SK-N-SH (cell line): ENCODE data around the gene ARHGAP15. TPM values are rescaled to one million over a fixed set of nuclear protein-coding genes. Genes with fewer than 3 reads are reported as not detected.

Source experiments
- CTCF ChIA-PET: fragments of 300-600, 350-600 bp; formaldehyde crosslinking; extraction: SDS; loops from one replicate; lab custom pipeline; 2021; lab: Yijun Ruan, JAX
- POLR2A ChIA-PET: fragments of 350-600 bp; sonication (Branson Sonifier 250); formaldehyde crosslinking; extraction: SDS; loops from one replicate; lab custom pipeline; 2020; ENCODE audit warnings: antibody characterized with exemption, inconsistent platforms; lab: Yijun Ruan, JAX
- DNase-seq: peaks from one replicate; pipeline ENCODE4 v3.0.0; 2012
- H2AFZ ChIP-seq: fragments of 200-600 bp; sonication (generic); 2 replicates; pipeline ENCODE4 v1.8.1; 2016; ENCODE audit warnings: antibody characterized with exemption, mild to moderate bottlenecking, low read depth
- H3F3A ChIP-seq: fragments of 200-600 bp; sonication (generic); replicated peaks from 2 replicates; pipeline ENCODE3; 2016; ENCODE audit warnings: antibody characterized with exemption, mild to moderate bottlenecking; ENCODE audit not compliant: insufficient read depth
- H3K27ac ChIP-seq, 2 experiments: fragments of 200-500 bp in 1 of 2; fragments of 200-600 bp in 1 of 2; sonication (Bioruptor generic) in 1 of 2; sonication (generic), shearing (Covaris generic) in 1 of 2; 2 replicates each; pipeline versions ENCODE4 v1.5.1 to v1.6.1; 2014 to 2016; ENCODE audit warnings: low read depth in 2 of 2, inconsistent platforms in 1 of 2, low read length in 1 of 2, mild to moderate bottlenecking in 1 of 2, mixed read lengths in 1 of 2
- H3K27me3 ChIP-seq: fragments of 200-600 bp; sonication (generic), shearing (Covaris generic); 2 replicates; pipeline ENCODE4 v1.6.1; 2016; ENCODE audit warnings: mixed run types; ENCODE audit not compliant: insufficient read depth
- H3K36me3 ChIP-seq, 2 experiments: fragments of 200-500 bp in 1 of 2; fragments of 200-600 bp in 1 of 2; sonication (Bioruptor generic) in 1 of 2; sonication (generic) in 1 of 2; replicated peaks in 1 of 2; 2 replicates each; pipeline versions ENCODE3 to v1.5.1; 2014 to 2016; ENCODE audit warnings: low read length in 1 of 2, mild to moderate bottlenecking in 1 of 2; ENCODE audit not compliant: insufficient read depth in 2 of 2, control insufficient read depth in 1 of 2
- H3K4me1 ChIP-seq, 2 experiments: fragments of 200-500 bp in 1 of 2; fragments of 200-600 bp in 1 of 2; sonication (Bioruptor generic) in 1 of 2; sonication (generic), shearing (Covaris generic) in 1 of 2; 2 replicates each; pipeline versions ENCODE4 v1.5.1 to v1.6.1; 2014 to 2016; ENCODE audit warnings: low read depth in 1 of 2, low read length in 1 of 2, mixed run types in 1 of 2; ENCODE audit not compliant: insufficient read depth in 2 of 2, control insufficient read depth in 1 of 2
- H3K4me2 ChIP-seq: fragments of 200-600 bp; sonication (generic), shearing (Covaris generic); 2 replicates; pipeline ENCODE4 v1.6.1; 2017; ENCODE audit warnings: mixed run types
- H3K4me3 ChIP-seq, 2 experiments: fragments of 200-500 bp in 1 of 2; fragments of 200-600 bp in 1 of 2; sonication (Bioruptor generic) in 1 of 2; sonication (generic), shearing (Covaris generic) in 1 of 2; 2 replicates each; pipeline versions ENCODE4 v1.5.1 to v1.8.1; 2014 to 2016; ENCODE audit warnings: low read depth in 2 of 2, inconsistent platforms in 1 of 2, low read length in 1 of 2, mild to moderate bottlenecking in 1 of 2, mixed read lengths in 1 of 2, moderate library complexity in 1 of 2
- H3K79me2 ChIP-seq: fragments of 200-600 bp; sonication (generic); 2 replicates; pipeline ENCODE4 v1.8.1; 2017; ENCODE audit warnings: mild to moderate bottlenecking; ENCODE audit not compliant: insufficient read depth
- H3K9ac ChIP-seq: fragments of 200-600 bp; sonication (generic); 2 replicates; pipeline ENCODE4 v1.6.1; 2017; ENCODE audit warnings: mixed run types
- H3K9me2 ChIP-seq: fragments of 200-600 bp; sonication (generic); 2 replicates; pipeline ENCODE4 v1.6.1; 2017; ENCODE audit warnings: mixed run types
- H3K9me3 ChIP-seq: fragments of 200-600 bp; sonication (generic); 2 replicates; pipeline ENCODE4 v1.6.1; 2017; ENCODE audit warnings: mixed run types, mild to moderate bottlenecking, moderate library complexity
- H4K20me1 ChIP-seq: fragments of 200-600 bp; sonication (generic); 2 replicates; pipeline ENCODE4 v1.6.1; 2017; ENCODE audit warnings: mild to moderate bottlenecking, mixed run types; ENCODE audit not compliant: insufficient read depth
- ELF1 ChIP-seq: IDR thresholded peaks from 2 replicates; pipeline ENCODE4 v1.4.0; 2012
- EZH2phosphoT487 ChIP-seq: fragments of 200-600 bp; sonication (generic); IDR thresholded peaks from 2 replicates; pipeline ENCODE4 v1.6.1; 2017; ENCODE audit warnings: low read depth, mixed run types, mild to moderate bottlenecking, antibody characterized with exemption, moderate library complexity, borderline replicate concordance
- FOXJ3 ChIP-seq: sonication (generic); formaldehyde crosslinking; IDR thresholded peaks from 2 replicates; pipeline ENCODE4 v1.5.1; 2020; ENCODE audit warnings: mild to moderate bottlenecking, missing genetic modification reagents
- FOXM1 ChIP-seq: IDR thresholded peaks from 2 replicates; pipeline ENCODE4 v1.4.0; 2012; ENCODE audit warnings: low read depth, mild to moderate bottlenecking
- GABPA ChIP-seq: IDR thresholded peaks from 2 replicates; pipeline ENCODE4 v1.4.0; 2012; ENCODE audit warnings: low read depth, mild to moderate bottlenecking
- GATA2 ChIP-seq: sonication (generic); formaldehyde crosslinking; IDR thresholded peaks from 2 replicates; pipeline ENCODE4 v1.5.0; 2020; ENCODE audit warnings: mild to moderate bottlenecking, missing genetic modification reagents
- JUND ChIP-seq: IDR thresholded peaks from 2 replicates; pipeline ENCODE4 v1.4.0; 2012
- MXI1 ChIP-seq: IDR thresholded peaks from 2 replicates; pipeline ENCODE4 v1.6.1; 2012; ENCODE audit warnings: mild to moderate bottlenecking, low read depth, low read length, improper control_type of control experiment
- NFIC ChIP-seq: IDR thresholded peaks from 2 replicates; pipeline ENCODE4 v1.4.0; 2012; ENCODE audit warnings: borderline replicate concordance
- NRF1 ChIP-seq: IDR thresholded peaks from 2 replicates; pipeline ENCODE4 v1.6.1; 2012; ENCODE audit warnings: low read depth, mild to moderate bottlenecking, low read length
- POLR2AphosphoS5 ChIP-seq: IDR thresholded peaks from 2 replicates; pipeline ENCODE4 v1.6.1; 2012; ENCODE audit warnings: low read depth, low read length
- RAD21 ChIP-seq: IDR thresholded peaks from 2 replicates; pipeline ENCODE4 v1.6.1; 2012; ENCODE audit warnings: mild to moderate bottlenecking, low read length
- RCOR1 ChIP-seq: fragments of 150-350 bp; IDR thresholded peaks from 2 replicates; pipeline ENCODE4 v1.6.1; 2017; ENCODE audit warnings: antibody characterized with exemption, low read length
- RFX5 ChIP-seq: IDR thresholded peaks from 2 replicates; pipeline ENCODE4 v1.6.1; 2012; ENCODE audit warnings: mild to moderate bottlenecking, improper control_type of control experiment, low read length
- RXRA ChIP-seq: IDR thresholded peaks from 2 replicates; pipeline ENCODE4 v1.4.0; 2012; ENCODE audit warnings: low read depth, mild to moderate bottlenecking, borderline replicate concordance
- SIN3A ChIP-seq: IDR thresholded peaks from 2 replicates; pipeline ENCODE4 v1.6.1; 2012; ENCODE audit warnings: low read depth, mild to moderate bottlenecking, low read length, moderate library complexity, borderline replicate concordance
- SMC3 ChIP-seq: IDR thresholded peaks from 2 replicates; pipeline ENCODE4 v1.6.1; 2012; ENCODE audit warnings: low read depth, low read length, improper control_type of control experiment
- TAF1 ChIP-seq: IDR thresholded peaks from 2 replicates; pipeline ENCODE4 v1.6.1; 2012; ENCODE audit warnings: low read depth, mild to moderate bottlenecking, low read length, moderate library complexity, borderline replicate concordance
- TCF12 ChIP-seq: IDR thresholded peaks from 2 replicates; pipeline ENCODE4 v1.4.0; 2012
- WGBS: methylation state at CpG from one replicate; pipeline ENCODE4 v1.1.6; 2017; ENCODE audit warnings: low lambda C conversion rate; 5-methylcytosine and 5-hydroxymethylcytosine counted together
- polyA plus RNA-seq, 3 experiments: library from polyadenylated mRNA; depleted of rRNA; stranded (reverse); fragments of >200 nt; gene quantifications; 2 replicates each; pipeline ENCODE4 v1.2.3, GENCODE V29; 2012
- TF ChIP-seq, protein P1 (sequence below): IDR thresholded peaks from 2 replicates; pipeline ENCODE4 v1.4.0; 2012; ENCODE audit warnings: low read depth
- TF ChIP-seq, protein P2 (sequence below): fragments of 150-350 bp; IDR thresholded peaks from 2 replicates; pipeline ENCODE4 v1.6.1; 2017; ENCODE audit warnings: antibody characterized with exemption, low read length, low read depth, borderline replicate concordance
- TF ChIP-seq, protein P3 (sequence below): IDR thresholded peaks from 2 replicates; pipeline ENCODE4 v1.4.0; 2012; ENCODE audit warnings: low read depth, borderline replicate concordance
- TF ChIP-seq, protein P4 (sequence below): fragments of 200-600 bp; sonication (generic); IDR thresholded peaks from 2 replicates; pipeline ENCODE4 v1.6.1; 2017; ENCODE audit warnings: antibody characterized with exemption, mild to moderate bottlenecking, moderate library complexity

ARHGAP15 gene
- polyA plus RNA-seq, 1 of the 3 experiments (the other 2 are of a cell fraction): not detected

DNA sequence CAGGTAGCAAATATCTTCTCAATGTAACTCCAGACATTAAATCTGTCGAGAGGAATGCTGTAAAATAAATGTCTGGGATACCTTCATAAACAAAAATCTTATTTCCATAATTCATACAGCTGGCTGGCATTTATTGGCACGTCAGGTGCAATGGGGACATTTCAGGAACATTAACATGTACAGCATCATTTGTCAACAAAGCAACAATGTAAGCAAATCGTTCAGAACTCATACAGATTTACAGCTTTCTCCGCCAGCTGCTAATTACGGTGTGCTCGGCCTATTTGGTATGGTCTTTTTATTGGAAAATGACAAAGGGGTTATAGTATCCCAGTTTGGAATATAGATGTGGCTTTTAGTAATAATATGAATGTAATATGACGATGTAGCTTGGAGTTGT, 464.9 kb downstream of the ARHGAP15 start:
- no peak overlapping the region for H2AFZ ChIP-seq
- H3K79me2 ChIP-seq: no peaks in the 10 kb centered on the region
- no peaks in the 10 kb centered on the region for H3K9me3 ChIP-seq
- no peaks in the 10 kb centered on the region for H3K36me3 ChIP-seq
- H4K20me1 ChIP-seq: no peaks in the 10 kb centered on the region
- no peak overlapping the region for H3K4me2 ChIP-seq
- WGBS: 62% methylated on average over 7 of the region's 7 CpGs
- no peaks in the 10 kb centered on the region for H3K27me3 ChIP-seq
- no peak overlapping the region for H3K4me3 ChIP-seq
- TF ChIP-seq NRF1 (no peak), TAF1 (no peak), TCF12 (no peak), NFIC (no peak), RFX5 (no peak), RXRA (no peak), GABPA (no peak), GATA2 (CRISPR knock-in tag) (no peak), SMC3 (no peak)
- TF ChIP-seq, protein P1, sequence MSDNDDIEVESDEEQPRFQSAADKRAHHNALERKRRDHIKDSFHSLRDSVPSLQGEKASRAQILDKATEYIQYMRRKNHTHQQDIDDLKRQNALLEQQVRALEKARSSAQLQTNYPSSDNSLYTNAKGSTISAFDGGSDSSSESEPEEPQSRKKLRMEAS: no peak
- TF ChIP-seq, protein P2, sequence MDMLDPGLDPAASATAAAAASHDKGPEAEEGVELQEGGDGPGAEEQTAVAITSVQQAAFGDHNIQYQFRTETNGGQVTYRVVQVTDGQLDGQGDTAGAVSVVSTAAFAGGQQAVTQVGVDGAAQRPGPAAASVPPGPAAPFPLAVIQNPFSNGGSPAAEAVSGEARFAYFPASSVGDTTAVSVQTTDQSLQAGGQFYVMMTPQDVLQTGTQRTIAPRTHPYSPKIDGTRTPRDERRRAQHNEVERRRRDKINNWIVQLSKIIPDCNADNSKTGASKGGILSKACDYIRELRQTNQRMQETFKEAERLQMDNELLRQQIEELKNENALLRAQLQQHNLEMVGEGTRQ: no peak
- H3K9me2 ChIP-seq: no peaks in the 10 kb centered on the region
- ChIA-PET CTCF (no interaction called here), POLR2A (no interaction called here)
- no peak for DNase-seq
- H3K4me1 ChIP-seq: no peaks in the 10 kb centered on the region
- no peak overlapping the region for H3K9ac ChIP-seq
- no peak overlapping the region for H3K27ac ChIP-seq
- no peaks in the 10 kb centered on the region for H3F3A ChIP-seq

DNA sequence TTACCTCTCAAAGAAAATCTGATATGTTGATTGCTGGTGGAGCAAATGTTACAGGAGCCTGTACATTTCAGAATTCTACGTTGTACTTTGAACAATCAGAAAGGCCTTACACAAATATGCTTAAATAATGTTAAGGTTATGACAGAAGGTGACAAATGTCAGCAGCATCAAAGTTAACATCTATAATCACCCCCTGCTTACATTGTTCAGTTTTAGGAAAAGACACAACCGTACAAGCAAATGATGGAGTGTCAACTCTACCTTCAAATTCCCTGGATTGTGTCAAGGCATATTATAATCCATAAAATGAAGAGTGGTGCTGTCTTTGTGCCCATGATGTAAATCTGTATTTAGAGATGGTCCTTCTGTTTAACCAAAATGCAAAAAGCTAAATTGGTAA, 465.5 kb downstream of the ARHGAP15 start:
- Histone ChIP-seq H3K4me2 (no peak overlapping the region), H3K27ac (no peak overlapping the region), H3K9me3 (no peaks in the 10 kb centered on the region), H3K4me1 (no peaks in the 10 kb centered on the region), H3K27me3 (no peaks in the 10 kb centered on the region), H3K9me2 (no peaks in the 10 kb centered on the region), H2AFZ (no peak overlapping the region), H3K4me3 (no peak overlapping the region), H4K20me1 (no peaks in the 10 kb centered on the region), H3K9ac (no peak overlapping the region), H3K36me3 (no peaks in the 10 kb centered on the region), H3F3A (no peaks in the 10 kb centered on the region), H3K79me2 (no peaks in the 10 kb centered on the region)
- WGBS: 16% methylated on average over 2 of the region's 2 CpGs
- ChIA-PET POLR2A (no interaction called here), CTCF (no interaction called here)
- no peak for DNase-seq
- TF ChIP-seq FOXJ3 (CRISPR knock-in tag) (no peak), POLR2AphosphoS5 (no peak), FOXM1 (no peak), TAF1 (no peak), EZH2phosphoT487 (no peak), ELF1 (no peak), SIN3A (no peak), GABPA (no peak), RAD21 (no peak), JUND (no peak), RCOR1 (no peak), MXI1 (no peak)
- TF ChIP-seq, protein P3, sequence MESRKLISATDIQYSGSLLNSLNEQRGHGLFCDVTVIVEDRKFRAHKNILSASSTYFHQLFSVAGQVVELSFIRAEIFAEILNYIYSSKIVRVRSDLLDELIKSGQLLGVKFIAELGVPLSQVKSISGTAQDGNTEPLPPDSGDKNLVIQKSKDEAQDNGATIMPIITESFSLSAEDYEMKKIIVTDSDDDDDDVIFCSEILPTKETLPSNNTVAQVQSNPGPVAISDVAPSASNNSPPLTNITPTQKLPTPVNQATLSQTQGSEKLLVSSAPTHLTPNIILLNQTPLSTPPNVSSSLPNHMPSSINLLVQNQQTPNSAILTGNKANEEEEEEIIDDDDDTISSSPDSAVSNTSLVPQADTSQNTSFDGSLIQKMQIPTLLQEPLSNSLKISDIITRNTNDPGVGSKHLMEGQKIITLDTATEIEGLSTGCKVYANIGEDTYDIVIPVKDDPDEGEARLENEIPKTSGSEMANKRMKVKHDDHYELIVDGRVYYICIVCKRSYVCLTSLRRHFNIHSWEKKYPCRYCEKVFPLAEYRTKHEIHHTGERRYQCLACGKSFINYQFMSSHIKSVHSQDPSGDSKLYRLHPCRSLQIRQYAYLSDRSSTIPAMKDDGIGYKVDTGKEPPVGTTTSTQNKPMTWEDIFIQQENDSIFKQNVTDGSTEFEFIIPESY: no peak
- TF ChIP-seq, protein P2: no peak
- TF ChIP-seq, protein P4, sequence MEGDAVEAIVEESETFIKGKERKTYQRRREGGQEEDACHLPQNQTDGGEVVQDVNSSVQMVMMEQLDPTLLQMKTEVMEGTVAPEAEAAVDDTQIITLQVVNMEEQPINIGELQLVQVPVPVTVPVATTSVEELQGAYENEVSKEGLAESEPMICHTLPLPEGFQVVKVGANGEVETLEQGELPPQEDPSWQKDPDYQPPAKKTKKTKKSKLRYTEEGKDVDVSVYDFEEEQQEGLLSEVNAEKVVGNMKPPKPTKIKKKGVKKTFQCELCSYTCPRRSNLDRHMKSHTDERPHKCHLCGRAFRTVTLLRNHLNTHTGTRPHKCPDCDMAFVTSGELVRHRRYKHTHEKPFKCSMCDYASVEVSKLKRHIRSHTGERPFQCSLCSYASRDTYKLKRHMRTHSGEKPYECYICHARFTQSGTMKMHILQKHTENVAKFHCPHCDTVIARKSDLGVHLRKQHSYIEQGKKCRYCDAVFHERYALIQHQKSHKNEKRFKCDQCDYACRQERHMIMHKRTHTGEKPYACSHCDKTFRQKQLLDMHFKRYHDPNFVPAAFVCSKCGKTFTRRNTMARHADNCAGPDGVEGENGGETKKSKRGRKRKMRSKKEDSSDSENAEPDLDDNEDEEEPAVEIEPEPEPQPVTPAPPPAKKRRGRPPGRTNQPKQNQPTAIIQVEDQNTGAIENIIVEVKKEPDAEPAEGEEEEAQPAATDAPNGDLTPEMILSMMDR: no peak
- TF ChIP-seq, protein P1: no peak
